Measurements from ENCODE around the gene RHCE.
"Not testable (repeated sequence)": the region's sequence is repeated elsewhere in the genome, so short reads cannot be mapped to it uniquely, and the experiment has no call there.

RHCE gene

DNA sequence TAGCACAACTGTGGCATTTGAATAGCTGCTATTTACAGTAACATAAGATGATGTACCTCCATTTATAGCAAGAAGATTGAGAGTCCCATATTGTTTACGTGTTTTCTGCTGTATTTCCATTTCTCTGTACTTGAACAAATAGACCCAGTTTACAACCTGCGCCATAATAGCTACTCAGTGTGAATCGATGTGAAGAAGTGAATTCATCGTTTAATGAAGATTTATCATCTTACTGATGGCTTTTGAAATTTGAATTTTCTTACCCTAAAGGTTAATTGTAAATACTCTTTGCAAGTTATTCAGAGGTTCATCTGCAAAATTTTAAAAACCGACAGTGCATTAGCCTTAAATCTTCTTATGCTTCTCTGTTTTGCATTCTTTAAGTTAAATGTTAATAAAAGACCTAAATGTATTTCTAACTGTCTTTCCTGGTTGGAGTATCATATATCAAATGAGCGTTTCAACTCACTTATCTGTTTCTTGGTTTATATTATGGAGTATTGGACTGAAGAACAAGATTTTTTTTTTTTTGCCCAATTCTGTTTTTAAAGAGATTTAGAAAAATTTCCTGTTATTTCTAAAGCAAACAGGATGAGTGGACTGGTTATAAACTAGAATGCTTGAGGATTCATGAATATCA, 12.2 kb upstream of the RHCE start:
- no peak for DNase-seq

DNA sequence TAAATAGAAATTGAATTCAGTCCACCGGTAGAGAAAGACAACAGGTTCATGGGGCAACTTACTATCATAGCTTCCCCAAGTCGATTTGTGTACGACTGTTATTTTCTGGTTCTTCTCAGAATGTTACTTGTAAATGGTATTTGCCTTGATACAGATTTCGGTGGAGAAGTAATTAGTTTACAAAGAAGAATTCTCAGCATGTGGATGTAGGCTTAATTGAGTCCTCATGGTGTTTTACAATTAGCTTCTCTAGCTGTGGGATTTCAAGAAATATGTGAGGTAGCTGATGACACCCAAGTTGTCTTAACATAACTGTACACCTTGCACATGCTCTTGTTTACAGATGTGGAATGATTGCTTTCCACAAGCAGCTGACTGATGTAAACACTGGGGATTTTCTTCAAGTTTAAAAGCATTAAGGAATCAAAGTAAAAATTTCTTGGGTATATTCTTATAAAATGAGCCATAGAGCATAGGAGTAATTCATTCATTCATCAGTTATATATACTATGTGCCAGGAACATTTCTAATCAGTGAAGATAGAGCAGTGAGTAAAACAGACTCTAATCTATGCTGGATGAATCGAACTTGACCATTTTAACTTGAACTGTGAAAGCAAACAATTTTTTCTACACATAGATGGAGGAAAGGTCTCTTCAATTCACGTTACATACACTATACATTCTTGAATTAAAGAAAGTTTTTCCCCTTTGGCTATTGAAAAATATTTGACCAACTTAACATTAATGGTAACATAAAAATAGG, 11.5 kb upstream of the RHCE start:
- DNase-seq, result no peak

DNA sequence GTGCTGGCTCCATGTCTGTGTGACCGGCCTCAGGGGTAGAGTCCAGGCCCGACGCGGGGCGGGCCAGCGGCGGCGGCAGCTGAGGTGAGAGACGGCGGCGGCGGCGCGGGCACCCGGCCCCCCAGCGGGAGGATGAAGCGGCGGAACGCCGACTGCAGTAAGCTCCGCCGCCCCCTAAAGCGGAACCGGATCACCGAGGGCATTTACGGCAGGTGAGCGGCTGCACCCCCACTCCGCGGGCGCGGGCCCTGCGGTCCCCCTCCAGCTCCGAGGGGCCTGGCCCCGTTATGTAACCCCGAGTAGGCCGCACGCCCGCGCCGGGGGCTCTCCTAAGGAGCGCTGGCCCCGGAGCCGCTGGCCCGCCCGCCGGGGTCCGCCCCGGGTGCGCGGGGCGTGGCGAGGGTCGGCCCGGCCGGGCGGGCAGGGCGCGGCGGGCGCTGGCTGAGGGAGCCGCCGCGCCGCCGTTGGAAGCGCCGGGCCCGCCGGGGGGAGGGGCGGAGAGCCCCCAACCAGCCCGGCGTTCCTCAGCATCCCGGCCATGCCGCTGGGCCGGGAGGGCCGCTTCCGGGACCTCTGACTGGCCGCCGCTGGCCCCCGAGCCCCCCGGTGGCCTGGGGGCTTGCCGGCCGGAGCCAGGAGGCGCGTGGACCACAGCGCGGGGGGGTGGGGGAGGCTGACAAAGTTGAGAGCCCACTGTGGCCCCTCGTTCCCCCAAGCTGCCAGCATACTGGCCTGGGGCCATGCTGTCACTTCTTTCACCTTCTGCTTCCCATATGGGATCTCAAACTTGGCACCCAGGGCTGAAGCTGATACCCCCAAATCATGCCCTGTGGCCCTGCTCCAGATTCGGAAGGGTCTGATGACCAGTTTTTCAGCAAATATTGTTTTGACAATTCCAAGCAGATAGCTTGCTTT, 10.6 kb upstream of the RHCE start:
- DNase-seq, result no peak

- DNase-seq, result peak; percentile 99
Measured at GRCh38 chr1:25430073-25430966, 9.7 kb upstream of the RHCE start, which contains the start of gene MACO1. Gene MACO1, plus strand, starts transcription at chr1:25430897. Its CDS starts 202 bp downstream, at chr1:25431099.

GRCh38 chr1:25428475-25429166, 8.0 kb upstream of the RHCE start:
- no peak for DNase-seq

- no peak for DNase-seq
Measured at GRCh38 chr1:25427696-25428095, 7.1 kb upstream of the RHCE start.

GRCh38 chr1:25425098-25426085, 4.8 kb upstream of the RHCE start:
- DNase-seq, result no peak

GRCh38 chr1:25423206-25423605, 2.6 kb upstream of the RHCE start:
- DNase-seq, result not testable (repeated sequence)

DNA sequence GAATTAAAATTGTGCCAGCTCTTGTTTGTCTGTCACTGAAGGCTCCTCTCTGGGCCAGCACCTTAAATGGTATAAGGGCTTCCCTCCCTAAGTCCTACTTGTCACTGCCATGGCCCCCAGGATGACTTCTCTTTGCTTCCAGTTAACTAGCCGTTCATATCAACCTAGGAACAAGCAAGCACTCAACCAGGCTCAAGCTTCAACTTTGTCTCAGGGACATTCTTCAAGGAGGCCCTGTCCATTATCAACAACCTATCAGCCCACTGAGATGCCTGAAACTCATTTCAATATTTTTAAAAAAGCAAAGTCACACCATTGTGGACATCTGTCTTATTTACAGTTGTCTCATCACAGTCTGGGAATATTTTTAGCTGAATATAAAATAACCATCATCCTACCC, 1.3 kb downstream of the RHCE start:
- not testable (repeated sequence) for DNase-seq

GRCh38 chr1:25417280-25417679, 3.3 kb downstream of the RHCE start:
- not testable (repeated sequence) for DNase-seq

- DNase-seq, result not testable (repeated sequence)
Measured at GRCh38 chr1:25414578-25414977, 6.0 kb downstream of the RHCE start.

DNA sequence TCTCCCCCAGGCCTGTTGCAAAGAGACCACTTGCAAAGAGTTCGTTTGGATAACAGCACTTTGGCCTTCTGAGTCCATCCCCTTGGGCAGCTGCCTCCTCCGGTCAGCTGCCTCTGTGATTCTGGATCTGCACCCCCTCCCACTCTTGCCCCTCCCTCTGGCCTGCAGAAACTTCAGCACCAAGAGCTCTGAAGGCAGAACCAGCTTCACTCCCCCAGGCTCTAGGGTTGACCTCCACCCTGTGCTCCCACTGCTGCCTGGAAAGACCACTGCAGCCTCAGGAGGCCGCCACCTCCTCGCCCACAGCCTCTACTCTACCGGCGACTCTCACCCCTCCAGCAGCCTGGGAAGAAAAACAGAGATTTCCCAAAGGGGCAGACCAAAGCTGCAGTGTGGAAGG, 6.5 kb downstream of the RHCE start:
- DNase-seq, result not testable (repeated sequence)

DNA sequence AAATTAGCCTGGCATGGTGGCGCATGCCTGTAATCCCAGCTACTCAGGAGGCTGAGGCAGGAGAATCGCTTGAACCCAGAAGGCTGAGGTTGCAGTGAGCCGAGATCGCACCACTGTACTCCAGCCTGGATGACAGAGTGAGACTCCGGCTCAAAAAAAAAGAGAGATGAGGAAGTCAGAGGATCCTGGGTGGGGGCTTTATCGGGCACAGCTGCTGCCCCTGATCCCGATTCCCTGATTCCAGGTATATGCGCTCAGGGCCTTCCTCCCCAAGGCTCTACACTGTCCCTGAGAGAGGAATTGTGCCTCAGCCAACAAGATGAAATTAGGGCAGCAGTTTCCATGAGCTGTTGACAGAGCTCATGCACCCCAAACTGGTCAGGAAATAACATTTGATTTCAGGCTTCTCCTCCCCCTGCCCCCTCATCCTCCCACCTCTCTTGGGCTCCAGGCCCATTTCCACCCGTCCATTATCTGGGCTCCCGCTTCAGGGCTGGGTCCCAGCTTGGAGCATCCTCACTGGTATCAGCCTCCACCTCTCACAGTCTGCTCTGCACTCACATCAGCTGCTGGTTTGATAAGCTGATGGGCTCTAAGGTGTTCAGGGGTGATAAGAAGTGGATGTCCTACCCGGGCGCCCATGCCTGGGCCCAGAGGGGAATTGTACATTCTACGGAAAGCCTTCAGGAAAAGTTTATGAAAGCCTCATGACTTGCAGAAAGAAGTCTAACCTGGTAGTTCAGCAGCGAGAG, 7.6 kb downstream of the RHCE start:
- not testable (repeated sequence) for DNase-seq

GRCh38 chr1:25409641-25410427, 10.8 kb downstream of the RHCE start:
- not testable (repeated sequence) for DNase-seq

GRCh38 chr1:25405731-25406305, 14.8 kb downstream of the RHCE start:
- not testable (repeated sequence) for DNase-seq

DNA sequence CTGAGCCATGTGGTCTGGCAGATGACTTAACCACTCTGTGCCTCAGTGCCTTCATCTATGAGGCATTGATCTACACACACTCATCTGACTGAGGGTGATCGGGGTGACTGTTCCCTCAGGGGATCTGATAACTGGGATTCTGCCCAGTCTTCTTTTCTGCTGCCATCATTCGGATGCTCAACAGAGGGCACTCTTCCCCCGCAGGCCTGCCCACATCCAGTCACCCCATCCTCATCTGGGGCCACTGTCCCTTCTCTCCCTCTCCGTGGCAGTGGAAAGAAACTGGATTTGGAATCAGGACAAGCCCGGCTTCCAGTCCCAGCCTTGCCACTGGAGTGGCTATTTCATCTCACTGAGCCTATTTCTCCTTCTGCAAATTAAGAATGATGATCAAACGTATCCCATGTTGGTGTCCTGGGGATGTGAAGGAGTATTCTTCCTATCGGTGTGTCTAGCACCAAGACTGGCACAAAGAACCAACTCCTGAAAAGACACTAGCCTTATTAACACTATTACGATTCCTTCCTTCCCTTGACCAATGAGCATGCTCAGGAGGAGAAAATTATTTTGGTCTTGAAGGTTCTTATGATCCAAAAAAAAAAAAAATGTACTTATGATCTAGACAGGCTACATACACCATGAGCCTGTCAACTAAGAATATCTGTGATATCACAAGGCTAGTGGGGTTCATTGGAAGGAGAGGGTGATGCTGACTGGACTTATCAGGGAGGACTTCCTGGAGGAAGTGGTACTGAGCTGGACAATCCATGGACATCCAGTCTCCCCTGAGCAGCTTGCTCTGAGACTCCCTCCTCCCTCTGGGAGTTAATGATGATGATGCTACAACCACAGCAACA, 17.4 kb downstream of the RHCE start:
- peak; percentile 25 to 43 for DNase-seq

DNA sequence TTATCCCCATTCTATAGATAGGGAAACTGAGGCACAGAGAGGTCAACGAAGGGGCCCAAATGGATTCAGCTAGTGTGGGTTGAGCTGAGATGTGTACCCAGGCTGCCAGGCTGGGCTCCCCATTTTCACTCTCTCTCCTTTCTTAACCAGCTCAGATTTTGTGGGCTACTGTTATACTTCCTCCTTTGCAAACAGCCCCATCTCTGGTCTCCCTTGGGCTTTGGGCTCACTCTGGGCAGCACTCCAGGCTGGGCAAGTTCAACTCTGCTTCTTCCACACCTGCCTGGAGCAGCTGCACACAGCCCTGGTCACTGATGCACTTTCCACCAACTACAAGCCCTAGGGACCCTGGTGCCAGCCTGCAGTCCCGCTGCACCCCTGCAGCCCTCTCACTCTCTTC, 22.5 kb downstream of the RHCE start:
- DNase-seq, result not testable (repeated sequence)

All from activated T-cell treated with anti-CD3 and anti-CD28 coated beads, Interleukin-2, amount 50 U/mL, for 48 hours (primary cell).